Left lung (tissue), 10 donors: ENCODE data around the gene MRPL3. TPM values are rescaled to one million over a fixed set of nuclear protein-coding genes. Genes with fewer than 3 reads are reported as not detected.

Experiments used
- ATAC-seq: fragments of 200-7000 bp; cut with Tn5 transposase; one replicate; pipeline ENCODE4 v1.9.1; 2020; ENCODE audit warnings: moderate library complexity
- DNase-seq, 4 donors: peaks; one replicate each; pipeline ENCODE4 v3.0.0-alpha.2; 2013 to 2020
- H3K27ac ChIP-seq, 2 donors: fragments of 200-600 bp; sonication (generic) in 1 of 2; one replicate each; pipeline versions ENCODE4 v1.5.0 to v1.8.0; 2020 to 2021
- H3K27me3 ChIP-seq, 2 donors: fragments of 200-600 bp; sonication (generic) in 1 of 2; one replicate each; pipeline versions ENCODE4 v1.5.0 to v1.8.0; 2020 to 2021
- H3K36me3 ChIP-seq, 2 donors: fragments of 200-600 bp; sonication (generic) in 1 of 2; one replicate each; pipeline versions ENCODE4 v1.5.0 to v1.8.0; 2020 to 2021
- H3K4me1 ChIP-seq, 2 donors: fragments of 200-600 bp; one replicate each; pipeline ENCODE4 v1.8.0; 2021
- H3K4me3 ChIP-seq, 2 donors: fragments of 200-600 bp; sonication (generic) in 1 of 2; one replicate each; pipeline versions ENCODE4 v1.5.0 to v1.8.0; 2020 to 2021; ENCODE audit warnings: mild to moderate bottlenecking in 1 of 2
- H3K9me3 ChIP-seq, 2 donors: fragments of 200-600 bp; sonication (generic) in 1 of 2; one replicate each; pipeline versions ENCODE4 v1.5.0 to v1.8.0; 2020 to 2021
- intact Hi-C, 2 donors: fragments of 100-400 bp; cut with DNase I; formaldehyde crosslinking; loops; one replicate each; pipeline versions ENCODE4 v1.11.2 to v1.14.2; 2022
- polyA plus RNA-seq, 6 donors: library from polyadenylated mRNA; unstranded; fragments of 120-200 nt; gene quantifications; one replicate each; pipeline ENCODE4 v1.2.1, GENCODE V29; 2013; ENCODE audit not compliant: insufficient read length in 6 of 6
- total RNA-seq, 2 donors: library from RNA; stranded (reverse); fragmentation: NEBNext Ultra II Directional; extraction: Animal tissue kit (Norgen Biotek cat#: 25700); gene quantifications; one replicate each; pipeline ENCODE4 v1.2.1, GENCODE V29; 2021
- TF ChIP-seq, protein P1 (sequence below), 2 donors: fragments of 200-600 bp; sonication (generic) in 1 of 2; IDR thresholded peaks; one replicate each; pipeline versions ENCODE4 v1.5.0 to v1.8.0; 2021; ENCODE audit warnings: antibody characterized with exemption in 2 of 2
- donor health status: DM: no; HTN: yes; CAD: no.
- donor health status: DM: no; HTN: no; CAD: no.

Gene MRPL3
- total and polyA plus RNA-seq, 8 donors, result 55.6 to 86.4 (median 78.2) TPM

DNA sequence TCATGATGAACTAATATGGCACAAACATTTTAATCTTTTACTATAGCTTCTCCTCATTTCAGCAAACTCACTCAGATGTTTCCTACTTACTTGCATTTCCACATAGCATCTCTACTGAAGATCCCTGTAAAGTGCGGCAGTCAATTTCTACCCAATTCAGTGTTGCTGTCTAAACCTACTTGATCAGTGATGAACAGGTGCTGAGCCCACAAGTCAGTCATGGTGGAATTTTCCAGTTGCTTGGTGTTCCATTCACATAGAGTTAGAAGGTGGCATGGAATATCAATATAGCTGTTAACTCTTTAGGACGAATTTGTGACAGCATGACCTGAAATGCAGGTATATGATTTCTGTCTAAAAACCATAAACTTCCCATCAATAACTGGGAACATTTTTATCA is 22.7 kb downstream of the MRPL3 start:
- intact Hi-C loops, result no loop called here
- TF ChIP-seq, protein P1, sequence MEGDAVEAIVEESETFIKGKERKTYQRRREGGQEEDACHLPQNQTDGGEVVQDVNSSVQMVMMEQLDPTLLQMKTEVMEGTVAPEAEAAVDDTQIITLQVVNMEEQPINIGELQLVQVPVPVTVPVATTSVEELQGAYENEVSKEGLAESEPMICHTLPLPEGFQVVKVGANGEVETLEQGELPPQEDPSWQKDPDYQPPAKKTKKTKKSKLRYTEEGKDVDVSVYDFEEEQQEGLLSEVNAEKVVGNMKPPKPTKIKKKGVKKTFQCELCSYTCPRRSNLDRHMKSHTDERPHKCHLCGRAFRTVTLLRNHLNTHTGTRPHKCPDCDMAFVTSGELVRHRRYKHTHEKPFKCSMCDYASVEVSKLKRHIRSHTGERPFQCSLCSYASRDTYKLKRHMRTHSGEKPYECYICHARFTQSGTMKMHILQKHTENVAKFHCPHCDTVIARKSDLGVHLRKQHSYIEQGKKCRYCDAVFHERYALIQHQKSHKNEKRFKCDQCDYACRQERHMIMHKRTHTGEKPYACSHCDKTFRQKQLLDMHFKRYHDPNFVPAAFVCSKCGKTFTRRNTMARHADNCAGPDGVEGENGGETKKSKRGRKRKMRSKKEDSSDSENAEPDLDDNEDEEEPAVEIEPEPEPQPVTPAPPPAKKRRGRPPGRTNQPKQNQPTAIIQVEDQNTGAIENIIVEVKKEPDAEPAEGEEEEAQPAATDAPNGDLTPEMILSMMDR (IDR thresholded peaks at IDR 0.05), result no peak
- no peak overlapping the region for H3K4me3 ChIP-seq
- no peaks in the 10 kb centered on the region for H3K4me1 ChIP-seq
- H3K9me3 ChIP-seq, result no peaks in the 10 kb centered on the region
- H3K27me3 ChIP-seq, result no peaks in the 10 kb centered on the region
- ATAC-seq (no peak), DNase-seq (no peak)
- H3K36me3 ChIP-seq, result peaks cover 0 to 25% of the 10 kb centered on the region in 2 donors
- no peak overlapping the region for H3K27ac ChIP-seq

GRCh38 chr3:131477813-131478212 is 25.0 kb downstream of the MRPL3 start:
- Histone ChIP-seq H3K36me3 (peaks cover 0 to 12% of the 10 kb centered on the region in 2 donors), H3K9me3 (no peaks in the 10 kb centered on the region), H3K27ac (no peak overlapping the region), H3K27me3 (no peaks in the 10 kb centered on the region), H3K4me1 (no peaks in the 10 kb centered on the region), H3K4me3 (no peak overlapping the region)
- DNase-seq (no peak), ATAC-seq (no peak)
- intact Hi-C loops, result no loop called here
- TF ChIP-seq, protein P1 (IDR thresholded peaks at IDR 0.05), result no peak

- Histone ChIP-seq H3K27ac (no peak overlapping the region), H3K4me3 (no peak overlapping the region), H3K4me1 (no peaks in the 10 kb centered on the region), H3K36me3 (peaks cover 0 to 21% of the 10 kb centered on the region in 2 donors), H3K9me3 (no peaks in the 10 kb centered on the region), H3K27me3 (no peaks in the 10 kb centered on the region)
- TF ChIP-seq, protein P1 (IDR thresholded peaks at IDR 0.05), result no peak
- intact Hi-C loops, result no loop called here
- ATAC-seq (no peak), DNase-seq (no peak)
Measured at GRCh38 chr3:131474115-131474514, 28.7 kb downstream of the MRPL3 start.

DNA sequence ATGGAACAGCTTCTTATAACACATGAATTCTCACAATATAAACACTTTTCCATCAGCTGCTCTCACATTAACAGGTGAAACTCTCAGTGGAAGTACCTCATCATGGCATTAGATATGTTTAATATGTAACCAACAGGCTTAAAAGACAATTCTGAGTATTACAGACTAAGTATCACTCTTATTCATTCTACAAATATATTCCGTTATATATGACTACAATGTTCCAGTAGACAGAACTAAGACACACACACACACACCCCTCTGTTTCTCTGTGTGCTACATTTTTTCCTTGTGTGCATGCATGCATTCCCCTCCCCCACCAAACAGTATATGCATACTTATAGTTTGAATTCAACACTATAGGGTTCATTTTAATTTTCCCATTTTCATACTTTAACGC is 32.4 kb downstream of the MRPL3 start:
- DNase-seq (no peak), ATAC-seq (no peak)
- H3K27ac ChIP-seq, result no peak overlapping the region
- intact Hi-C loops, result no loop called here
- H3K4me3 ChIP-seq, result no peak overlapping the region
- TF ChIP-seq, protein P1 (IDR thresholded peaks at IDR 0.05), result no peak
- H3K9me3 ChIP-seq, result no peaks in the 10 kb centered on the region
- H3K36me3 ChIP-seq, result peaks cover 0 to 45% of the 10 kb centered on the region in 2 donors
- no peaks in the 10 kb centered on the region for H3K27me3 ChIP-seq
- no peaks in the 10 kb centered on the region for H3K4me1 ChIP-seq

- no peaks in the 10 kb centered on the region for H3K4me1 ChIP-seq
- H3K9me3 ChIP-seq, result no peaks in the 10 kb centered on the region
- TF ChIP-seq, protein P1 (IDR thresholded peaks at IDR 0.05), result no peak
- no peaks in the 10 kb centered on the region for H3K27me3 ChIP-seq
- no peak overlapping the region for H3K27ac ChIP-seq
- H3K4me3 ChIP-seq, result no peak overlapping the region
- intact Hi-C loops, result no loop called here
- ATAC-seq (no peak), DNase-seq (no peak)
- H3K36me3 ChIP-seq, result peaks cover 0 to 33% of the 10 kb centered on the region in 2 donors
Measured at GRCh38 chr3:131458653-131459052, 44.1 kb downstream of the MRPL3 start.
